Measurements from ENCODE around the gene TMEM35B.

DNA sequence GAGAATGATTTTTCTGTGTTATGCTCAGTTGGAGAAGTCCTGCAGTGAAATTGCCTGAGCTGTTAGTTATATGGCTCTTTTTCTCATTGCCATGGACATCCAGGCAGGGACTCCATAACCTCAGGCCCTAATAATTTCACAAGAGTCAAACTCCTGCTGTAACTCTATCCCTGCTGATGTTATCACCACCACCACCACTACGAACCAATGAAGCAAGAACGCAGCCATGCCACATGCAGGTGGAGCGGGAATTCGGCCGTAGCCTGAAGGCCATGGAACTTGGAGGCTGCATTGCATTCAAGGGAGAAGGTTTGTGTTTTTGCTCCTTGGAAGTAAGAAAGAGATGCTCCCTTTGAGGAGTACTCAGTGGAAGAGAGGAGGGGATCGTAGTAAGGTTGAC is 38.9 kb downstream of the TMEM35B start:
- TF ChIP-seq, protein P1, sequence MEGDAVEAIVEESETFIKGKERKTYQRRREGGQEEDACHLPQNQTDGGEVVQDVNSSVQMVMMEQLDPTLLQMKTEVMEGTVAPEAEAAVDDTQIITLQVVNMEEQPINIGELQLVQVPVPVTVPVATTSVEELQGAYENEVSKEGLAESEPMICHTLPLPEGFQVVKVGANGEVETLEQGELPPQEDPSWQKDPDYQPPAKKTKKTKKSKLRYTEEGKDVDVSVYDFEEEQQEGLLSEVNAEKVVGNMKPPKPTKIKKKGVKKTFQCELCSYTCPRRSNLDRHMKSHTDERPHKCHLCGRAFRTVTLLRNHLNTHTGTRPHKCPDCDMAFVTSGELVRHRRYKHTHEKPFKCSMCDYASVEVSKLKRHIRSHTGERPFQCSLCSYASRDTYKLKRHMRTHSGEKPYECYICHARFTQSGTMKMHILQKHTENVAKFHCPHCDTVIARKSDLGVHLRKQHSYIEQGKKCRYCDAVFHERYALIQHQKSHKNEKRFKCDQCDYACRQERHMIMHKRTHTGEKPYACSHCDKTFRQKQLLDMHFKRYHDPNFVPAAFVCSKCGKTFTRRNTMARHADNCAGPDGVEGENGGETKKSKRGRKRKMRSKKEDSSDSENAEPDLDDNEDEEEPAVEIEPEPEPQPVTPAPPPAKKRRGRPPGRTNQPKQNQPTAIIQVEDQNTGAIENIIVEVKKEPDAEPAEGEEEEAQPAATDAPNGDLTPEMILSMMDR (optimal IDR thresholded peaks at IDR 0.05 in 1 of 3, IDR thresholded peaks at IDR 0.05 in 1 of 3, conservative IDR thresholded peaks at IDR 0.05 in 1 of 3; ENCODE audit: extremely low read depth in 1 of 3, insufficient read depth in 2 of 3, low read length in 3 of 3) = no peak
- no peak for TF ChIP-seq EZH2 (IDR thresholded peaks at IDR 0.05; ENCODE audit: low read length)

All from keratinocyte (primary cell).